HEK293T (cell line): ENCODE results near the gene COLEC12.

Source experiments
- ARNT ChIP-seq: fragments of 450-650 bp; IDR thresholded peaks from 2 replicates; pipeline ENCODE4 v1.6.1; 2017; ENCODE audit warnings: mild to moderate bottlenecking
- BHLHE40 ChIP-seq: fragments of 450-650 bp; IDR thresholded peaks from 2 replicates; pipeline ENCODE4 v1.6.1; 2016; ENCODE audit warnings: mild to moderate bottlenecking, moderate library complexity, borderline replicate concordance
- CTBP1 ChIP-seq: fragments of 450-650 bp; IDR thresholded peaks from 2 replicates; pipeline ENCODE4 v1.6.1; 2016; ENCODE audit warnings: borderline replicate concordance
- ELF4 ChIP-seq: fragments of 450-650 bp; IDR thresholded peaks from 2 replicates; pipeline ENCODE4 v1.6.1; 2017; ENCODE audit warnings: antibody characterized with exemption
- FOXA1 ChIP-seq: fragments of 450-650 bp; IDR thresholded peaks from 2 replicates; pipeline ENCODE4 v1.6.1; 2016; ENCODE audit warnings: mild to moderate bottlenecking
- FOXK2 ChIP-seq: fragments of 450-650 bp; IDR thresholded peaks from 2 replicates; pipeline ENCODE4 v1.6.1; 2016; ENCODE audit warnings: mild to moderate bottlenecking
- FOXM1 ChIP-seq: fragments of 450-650 bp; IDR thresholded peaks from 2 replicates; pipeline ENCODE4 v1.6.1; 2017; ENCODE audit warnings: mild to moderate bottlenecking, borderline replicate concordance
- HDGF ChIP-seq: fragments of 450-650 bp; IDR thresholded peaks from 2 replicates; pipeline ENCODE4 v1.6.1; 2017; ENCODE audit warnings: antibody characterized with exemption, borderline replicate concordance
- L3MBTL2 ChIP-seq: fragments of 450-650 bp; conservative IDR thresholded peaks from 2 replicates; pipeline ENCODE4 v1.6.1; 2016; ENCODE audit warnings: mild to moderate bottlenecking
- SP1 ChIP-seq: fragments of 450-650 bp; IDR thresholded peaks from 2 replicates; pipeline ENCODE4 v1.6.1; 2017
- SUZ12 ChIP-seq: fragments of 450-650 bp; IDR thresholded peaks from 2 replicates; pipeline ENCODE4 v1.6.1; 2016; ENCODE audit warnings: mild to moderate bottlenecking
- TARDBP ChIP-seq: fragments of 450-650 bp; IDR thresholded peaks from 2 replicates; pipeline ENCODE4 v1.6.1; 2016
- ZNF384 ChIP-seq: fragments of 450-650 bp; IDR thresholded peaks from 2 replicates; pipeline ENCODE4 v1.6.1; 2016
- TF ChIP-seq, protein P1 (sequence below): fragments of 450-650 bp; IDR thresholded peaks from 2 replicates; pipeline ENCODE4 v1.6.1; 2016

DNA sequence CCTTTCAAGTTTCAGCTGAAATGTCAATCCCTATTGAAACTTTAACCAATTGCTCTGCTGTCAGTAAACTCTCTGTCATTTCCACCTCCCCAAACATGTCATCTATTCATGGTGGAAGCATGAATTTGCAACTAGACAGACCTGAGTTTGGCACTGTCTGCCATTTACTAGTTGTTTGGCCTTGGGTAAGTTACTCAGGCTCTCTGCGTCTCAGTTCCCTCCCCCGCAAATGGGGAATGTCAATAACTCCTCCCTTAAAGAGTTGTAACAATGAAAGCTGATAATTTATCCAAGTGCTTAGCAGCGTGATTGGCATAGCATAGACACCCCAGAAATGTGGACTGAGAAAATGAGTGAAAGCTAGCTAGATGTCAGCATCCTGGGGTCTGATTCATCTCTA lies 159.4 kb downstream of the COLEC12 start:
- TF ChIP-seq SP1, result no peak
- TF ChIP-seq TARDBP, result no peak
- no peak for TF ChIP-seq L3MBTL2
- no peak for TF ChIP-seq SUZ12
- no peak for TF ChIP-seq FOXM1
- TF ChIP-seq ARNT, result no peak
- TF ChIP-seq FOXA1, result no peak
- no peak for TF ChIP-seq CTBP1
- TF ChIP-seq FOXK2, result no peak
- TF ChIP-seq ZNF384, result no peak
- TF ChIP-seq HDGF, result no peak
- no peak for TF ChIP-seq ELF4
- TF ChIP-seq BHLHE40, result no peak
- TF ChIP-seq, protein P1, sequence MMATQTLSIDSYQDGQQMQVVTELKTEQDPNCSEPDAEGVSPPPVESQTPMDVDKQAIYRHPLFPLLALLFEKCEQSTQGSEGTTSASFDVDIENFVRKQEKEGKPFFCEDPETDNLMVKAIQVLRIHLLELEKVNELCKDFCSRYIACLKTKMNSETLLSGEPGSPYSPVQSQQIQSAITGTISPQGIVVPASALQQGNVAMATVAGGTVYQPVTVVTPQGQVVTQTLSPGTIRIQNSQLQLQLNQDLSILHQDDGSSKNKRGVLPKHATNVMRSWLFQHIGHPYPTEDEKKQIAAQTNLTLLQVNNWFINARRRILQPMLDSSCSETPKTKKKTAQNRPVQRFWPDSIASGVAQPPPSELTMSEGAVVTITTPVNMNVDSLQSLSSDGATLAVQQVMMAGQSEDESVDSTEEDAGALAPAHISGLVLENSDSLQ, result no peak
